GM06990 (cell line): ENCODE measurements around the gene RHBDL1.
A peak's percentile ranks its signal among the peaks of the same experiment; 100 is the strongest.

Experiments
- DNase-seq: peaks from one replicate; pipeline ENCODE4 v3.0.0-alpha.2; 2011; ENCODE audit not compliant: insufficient read length; ENCODE audit errors: extremely low read depth
- H3K27me3 ChIP-seq: replicated peaks from 2 replicates; pipeline ENCODE4 v1.6.0; 2011; ENCODE audit warnings: low read length; ENCODE audit not compliant: control insufficient read depth, insufficient read depth
- H3K36me3 ChIP-seq: 2 replicates; pipeline ENCODE4 v1.5.1; 2011; ENCODE audit warnings: low read length; ENCODE audit not compliant: control insufficient read depth, insufficient read depth
- H3K4me3 ChIP-seq: replicated peaks from 2 replicates; pipeline ENCODE4 v1.5.1; 2011; ENCODE audit warnings: low read depth, mild to moderate bottlenecking, control low read depth, low read length
- TF ChIP-seq, protein P1 (sequence below): IDR thresholded peaks from 2 replicates; pipeline ENCODE4 v1.5.1; 2011; ENCODE audit warnings: low read length, control low read depth, mild to moderate bottlenecking, inconsistent platforms; ENCODE audit not compliant: insufficient read depth, poor library complexity, severe bottlenecking

RHBDL1 gene

DNA sequence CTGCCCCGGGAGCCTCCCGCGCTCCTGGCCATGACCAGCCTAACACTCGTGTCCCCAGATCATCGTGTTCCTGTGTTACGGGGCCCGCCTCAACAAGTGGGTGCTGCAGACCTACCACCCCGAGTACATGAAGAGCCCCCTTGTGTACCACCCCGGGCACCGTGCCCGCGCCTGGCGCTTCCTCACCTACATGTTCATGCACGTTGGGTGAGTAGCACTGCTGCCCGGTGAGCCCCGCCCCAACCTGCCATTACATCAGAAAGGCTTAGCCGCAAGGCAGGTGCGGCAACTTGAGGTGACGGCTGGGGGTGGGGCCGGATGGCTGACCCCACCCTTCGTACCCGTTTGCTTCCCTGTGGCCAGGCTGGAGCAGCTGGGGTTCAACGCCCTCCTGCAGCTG is 1.4 kb downstream of the RHBDL1 start:
- DNase-seq = no peak
- TF ChIP-seq, protein P1, sequence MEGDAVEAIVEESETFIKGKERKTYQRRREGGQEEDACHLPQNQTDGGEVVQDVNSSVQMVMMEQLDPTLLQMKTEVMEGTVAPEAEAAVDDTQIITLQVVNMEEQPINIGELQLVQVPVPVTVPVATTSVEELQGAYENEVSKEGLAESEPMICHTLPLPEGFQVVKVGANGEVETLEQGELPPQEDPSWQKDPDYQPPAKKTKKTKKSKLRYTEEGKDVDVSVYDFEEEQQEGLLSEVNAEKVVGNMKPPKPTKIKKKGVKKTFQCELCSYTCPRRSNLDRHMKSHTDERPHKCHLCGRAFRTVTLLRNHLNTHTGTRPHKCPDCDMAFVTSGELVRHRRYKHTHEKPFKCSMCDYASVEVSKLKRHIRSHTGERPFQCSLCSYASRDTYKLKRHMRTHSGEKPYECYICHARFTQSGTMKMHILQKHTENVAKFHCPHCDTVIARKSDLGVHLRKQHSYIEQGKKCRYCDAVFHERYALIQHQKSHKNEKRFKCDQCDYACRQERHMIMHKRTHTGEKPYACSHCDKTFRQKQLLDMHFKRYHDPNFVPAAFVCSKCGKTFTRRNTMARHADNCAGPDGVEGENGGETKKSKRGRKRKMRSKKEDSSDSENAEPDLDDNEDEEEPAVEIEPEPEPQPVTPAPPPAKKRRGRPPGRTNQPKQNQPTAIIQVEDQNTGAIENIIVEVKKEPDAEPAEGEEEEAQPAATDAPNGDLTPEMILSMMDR = no peak
- H3K27me3 ChIP-seq = no peaks in the 10 kb centered on the region
- H3K4me3 ChIP-seq = no peak overlapping the region
- peaks cover 19% of the 10 kb centered on the region for H3K36me3 ChIP-seq

DNA sequence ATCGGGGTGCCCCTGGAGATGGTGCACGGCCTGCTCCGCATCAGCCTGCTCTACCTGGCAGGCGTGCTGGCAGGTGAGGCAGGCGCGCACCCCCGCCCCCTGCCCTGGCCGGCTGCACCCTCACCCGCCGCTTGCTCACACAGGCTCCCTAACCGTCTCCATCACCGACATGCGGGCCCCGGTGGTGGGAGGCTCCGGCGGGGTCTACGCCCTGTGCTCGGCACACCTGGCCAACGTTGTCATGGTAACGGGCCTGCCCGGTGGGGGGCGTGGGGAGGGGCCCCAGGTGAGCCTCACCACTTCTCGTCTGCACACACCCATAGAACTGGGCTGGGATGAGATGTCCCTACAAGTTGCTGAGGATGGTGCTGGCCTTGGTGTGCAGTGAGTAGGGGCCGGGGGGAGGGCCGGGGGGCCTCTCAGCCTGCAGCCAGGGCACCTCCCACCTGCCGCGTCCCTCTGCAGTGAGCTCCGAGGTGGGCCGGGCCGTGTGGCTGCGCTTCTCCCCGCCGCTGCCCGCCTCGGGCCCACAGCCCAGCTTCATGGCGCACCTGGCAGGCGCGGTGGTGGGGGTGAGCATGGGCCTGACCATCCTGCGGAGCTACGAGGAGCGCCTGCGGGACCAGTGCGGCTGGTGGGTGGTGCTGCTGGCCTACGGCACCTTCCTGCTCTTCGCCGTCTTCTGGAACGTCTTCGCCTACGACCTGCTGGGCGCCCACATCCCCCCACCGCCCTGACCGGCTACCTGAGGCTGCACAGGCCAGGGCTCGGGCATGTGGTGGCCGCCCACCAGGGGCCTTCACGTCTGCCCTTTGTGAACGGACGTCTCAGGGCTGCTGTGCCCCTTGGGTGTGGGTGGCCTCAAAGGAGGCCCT is 2.1 kb downstream of the RHBDL1 start:
- H3K27me3 ChIP-seq = no peaks in the 10 kb centered on the region
- TF ChIP-seq, protein P1 = no peak
- no peak overlapping the region for H3K4me3 ChIP-seq
- peaks cover 21% of the 10 kb centered on the region for H3K36me3 ChIP-seq
- no peak for DNase-seq

DNA sequence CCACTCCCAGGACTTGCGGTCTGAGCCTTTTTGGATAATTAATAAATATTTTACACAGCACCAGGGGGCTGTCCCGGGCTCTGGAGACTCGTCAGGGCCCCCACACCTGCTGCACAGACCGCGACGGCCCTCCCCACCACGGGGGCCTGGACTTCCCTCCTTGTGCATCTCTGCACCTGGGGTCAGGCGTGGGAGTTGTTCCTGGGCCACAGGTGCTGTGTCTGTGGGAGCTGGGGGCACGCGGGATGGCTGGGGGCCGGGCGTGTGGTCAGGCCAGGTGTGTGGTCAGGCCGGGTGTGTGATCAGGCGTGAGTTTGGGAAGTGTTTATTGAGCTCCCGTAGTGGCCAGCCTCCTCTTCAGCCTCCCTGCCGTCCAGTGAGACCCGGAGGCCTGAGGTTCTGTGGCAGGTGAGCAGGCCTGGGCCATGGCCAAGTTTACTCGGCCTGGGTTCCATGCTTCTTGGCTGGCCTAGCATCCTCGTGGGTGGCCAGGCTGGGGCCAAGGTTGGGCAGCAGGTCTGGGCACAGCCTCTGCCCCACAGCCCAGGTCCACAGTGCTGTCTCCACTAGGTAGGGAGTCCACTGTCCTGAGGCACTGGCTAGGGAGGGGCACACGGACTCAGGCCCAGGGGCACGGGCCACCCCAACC is 2.9 kb downstream of the RHBDL1 start:
- H3K36me3 ChIP-seq = peaks cover 20% of the 10 kb centered on the region
- no peak for DNase-seq
- no peak overlapping the region for H3K4me3 ChIP-seq
- TF ChIP-seq, protein P1 = no peak
- no peaks in the 10 kb centered on the region for H3K27me3 ChIP-seq

DNA sequence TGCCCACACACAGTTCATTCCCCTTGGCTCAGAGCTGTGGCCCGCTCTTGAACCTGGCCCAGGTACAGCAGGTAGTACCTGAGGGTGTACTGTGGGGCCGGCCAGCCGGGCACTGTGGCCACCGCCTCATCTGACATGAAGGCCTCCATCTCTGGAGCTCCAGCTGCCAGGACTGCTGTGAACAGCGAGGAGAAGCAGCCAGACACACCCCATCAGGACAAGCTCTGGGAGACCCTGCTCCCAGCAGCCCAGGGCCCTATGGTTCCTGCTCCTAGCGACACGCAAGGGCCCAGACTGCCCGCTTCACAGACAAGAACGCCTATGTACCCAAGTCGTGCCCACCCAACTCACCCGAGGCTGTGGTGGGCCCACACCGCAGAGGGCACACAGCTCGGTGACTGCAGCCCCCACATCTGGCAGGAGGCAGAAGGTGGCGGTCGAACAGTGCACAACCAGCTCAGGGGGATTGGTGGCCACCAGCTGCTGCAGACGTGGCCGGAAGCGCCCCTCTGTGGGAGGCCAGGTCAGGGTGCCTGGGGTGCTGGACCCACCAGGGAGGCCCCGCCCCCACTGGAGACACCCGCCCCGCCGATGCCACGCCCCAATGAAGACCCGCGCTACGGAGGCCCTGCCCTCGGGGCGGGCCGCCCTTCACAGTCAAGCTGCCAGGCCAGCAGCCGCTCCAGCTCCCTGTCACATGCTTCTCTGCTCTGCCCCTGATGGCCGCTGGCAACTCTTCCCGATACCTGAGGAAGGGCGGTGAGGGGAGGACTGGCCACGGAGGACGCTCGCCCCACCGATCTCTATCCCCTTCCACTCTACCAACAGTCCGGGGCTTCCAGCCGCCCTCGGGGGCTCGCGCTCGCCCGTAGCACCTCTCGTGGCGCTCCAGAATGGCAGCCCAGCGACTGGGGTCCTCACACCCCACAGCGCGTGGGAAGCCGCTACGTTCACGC is 3.7 kb downstream of the RHBDL1 start:
- TF ChIP-seq, protein P1 = no peak
- no peaks in the 10 kb centered on the region for H3K27me3 ChIP-seq
- peak overlapping the region; percentile 68 for H3K4me3 ChIP-seq
- DNase-seq = peak; percentile 67
- peaks cover 18% of the 10 kb centered on the region for H3K36me3 ChIP-seq

DNA sequence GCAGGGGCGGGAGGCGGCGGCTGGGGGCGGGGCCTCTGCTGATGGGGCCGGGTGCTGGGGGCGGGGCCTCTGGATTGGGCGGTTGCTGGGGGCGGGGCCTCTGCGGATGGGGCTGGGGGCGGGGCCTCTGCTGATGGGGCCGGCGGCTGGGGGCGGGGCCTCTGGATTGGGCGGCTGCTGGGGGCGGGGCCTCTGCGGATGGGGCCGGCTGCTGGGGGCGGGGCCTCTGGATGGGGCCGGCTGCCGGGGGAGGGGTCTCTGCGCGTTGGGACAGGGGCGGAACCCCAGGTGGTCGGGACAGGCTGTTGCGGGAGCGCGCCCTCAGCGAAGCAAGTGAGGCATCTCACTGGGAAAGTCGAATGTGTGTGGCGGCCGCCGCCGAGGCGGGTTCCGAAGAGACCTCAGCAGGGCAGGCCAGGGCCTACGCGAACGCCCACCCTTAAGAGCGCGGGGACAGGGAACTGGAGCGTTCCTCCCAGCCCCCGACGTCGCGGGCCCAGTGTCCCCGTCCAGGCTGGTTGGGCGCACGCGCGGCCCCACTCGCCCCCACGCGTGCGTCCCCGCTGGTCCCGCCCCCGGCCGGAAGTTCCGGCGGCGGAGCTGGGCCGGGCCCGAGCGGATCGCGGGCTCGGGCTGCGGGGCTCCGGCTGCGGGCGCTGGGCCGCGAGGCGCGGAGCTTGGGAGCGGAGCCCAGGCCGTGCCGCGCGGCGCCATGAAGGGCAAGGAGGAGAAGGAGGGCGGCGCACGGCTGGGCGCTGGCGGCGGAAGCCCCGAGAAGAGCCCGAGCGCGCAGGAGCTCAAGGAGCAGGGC is 4.5 kb downstream of the RHBDL1 start, which contains the start of gene STUB1:
Gene STUB1, plus strand, starts transcription at position 597 of the 811 bp plus-strand sequence. Its CDS starts 116 bp downstream, at position 713.
- TF ChIP-seq, protein P1 = no peak
- H3K4me3 ChIP-seq = peak within 1 kb of the TSS; percentile 79
- DNase-seq = peak; percentile 90
- no peaks in the 10 kb centered on the region for H3K27me3 ChIP-seq
- H3K36me3 ChIP-seq = peaks cover 17% of the 10 kb centered on the region
